ENCODE measurements around the gene LGR6.

LGR6 gene

DNA sequence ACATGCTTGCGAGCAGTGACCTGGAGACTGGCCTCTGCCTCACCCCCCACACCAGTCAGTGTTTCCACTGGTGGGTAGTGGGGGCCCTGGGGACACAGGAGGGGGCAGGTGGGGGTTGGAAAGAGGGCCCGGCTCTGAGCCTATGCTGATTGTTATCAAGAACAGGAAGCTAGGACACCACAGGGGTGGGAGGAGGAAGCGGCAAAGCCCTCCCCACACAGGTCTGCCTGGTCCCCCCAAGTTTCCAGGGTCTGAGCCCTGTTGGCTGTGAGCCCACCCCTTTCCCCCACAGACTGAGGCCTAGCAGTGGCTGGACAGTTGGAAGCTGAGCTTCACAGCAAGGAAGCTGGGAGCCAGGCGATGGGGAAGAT lies 31.6 kb upstream of the LGR6 start:
- H3K27ac ChIP-seq, result no peak overlapping the region
- no peaks in the 10 kb centered on the region for H3K79me2 ChIP-seq
- H3K4me2 ChIP-seq (ENCODE audit: low read length), result no peak overlapping the region
- no peaks in the 10 kb centered on the region for H3K9me3 ChIP-seq (ENCODE audit: control insufficient read depth, low read length)
- no peaks in the 10 kb centered on the region for H3K27me3 ChIP-seq (ENCODE audit: control insufficient read depth, insufficient read depth, low read length)
- no peak overlapping the region for H2AFZ ChIP-seq
- H3K36me3 ChIP-seq (ENCODE audit: control insufficient read depth, insufficient read depth, low read length), result no peaks in the 10 kb centered on the region
- no peak overlapping the region for H3K4me3 ChIP-seq (ENCODE audit: low read depth, low read length)
- no peak for TF ChIP-seq CTCF (IDR thresholded peaks at IDR 0.05)
- H3K9ac ChIP-seq, result no peak overlapping the region
- H3K4me1 ChIP-seq, result peaks cover 3% of the 10 kb centered on the region

DNA sequence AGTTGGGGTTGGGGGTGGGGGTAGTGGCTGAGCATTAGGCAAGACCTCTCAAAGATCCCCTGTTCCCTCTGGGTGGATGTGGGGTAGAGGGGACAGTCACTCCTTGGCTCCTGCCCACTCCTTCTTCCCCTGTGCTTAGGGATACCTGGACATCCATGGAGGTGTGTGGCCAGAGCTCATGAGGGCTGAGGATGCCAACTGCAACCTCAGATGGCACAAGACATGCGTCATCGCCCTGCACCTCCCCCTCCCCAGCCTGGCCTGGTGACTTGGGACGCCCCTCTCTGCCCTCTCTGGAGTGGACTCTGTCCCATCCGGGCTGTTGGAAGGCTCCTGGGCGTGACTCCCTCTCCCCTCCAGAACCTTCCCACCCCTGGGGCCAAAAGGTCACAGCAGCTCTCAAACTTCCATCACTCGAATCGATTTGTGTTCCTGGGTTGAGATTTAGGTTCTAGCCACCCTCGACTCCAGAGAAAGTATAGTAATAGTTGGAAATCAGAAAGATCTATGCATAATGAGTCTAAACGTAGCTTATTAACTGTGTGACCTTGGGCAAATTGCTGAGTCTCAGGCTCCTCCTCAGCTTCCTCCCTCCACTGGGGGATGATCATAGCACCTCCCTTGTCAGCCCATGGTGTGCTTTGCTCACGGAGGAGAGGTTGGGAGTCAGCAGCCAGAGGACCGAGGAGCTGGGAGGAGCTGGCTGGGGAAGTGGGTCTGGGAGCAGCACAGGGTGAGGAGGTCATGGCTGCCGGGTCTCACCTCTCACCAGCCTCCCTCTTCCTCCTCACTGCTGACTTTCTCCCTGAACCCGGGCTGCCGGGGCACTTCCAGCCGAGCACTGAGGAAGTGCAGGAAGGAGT lies 30.9 kb upstream of the LGR6 start:
- Histone ChIP-seq H3K27me3 (ENCODE audit: control insufficient read depth, insufficient read depth, low read length) (no peaks in the 10 kb centered on the region), H3K4me1 (peaks cover 3% of the 10 kb centered on the region), H2AFZ (no peak overlapping the region), H3K4me2 (ENCODE audit: low read length) (no peak overlapping the region), H3K4me3 (ENCODE audit: low read depth, low read length) (no peak overlapping the region), H3K36me3 (ENCODE audit: control insufficient read depth, insufficient read depth, low read length) (no peaks in the 10 kb centered on the region), H3K9ac (no peak overlapping the region), H3K27ac (no peak overlapping the region), H3K79me2 (no peaks in the 10 kb centered on the region), H3K9me3 (ENCODE audit: control insufficient read depth, low read length) (no peaks in the 10 kb centered on the region)
- no peak for TF ChIP-seq CTCF (IDR thresholded peaks at IDR 0.05)

- Histone ChIP-seq H3K79me2 (no peaks in the 10 kb centered on the region), H3K4me2 (ENCODE audit: low read length) (no peak overlapping the region), H3K36me3 (ENCODE audit: control insufficient read depth, insufficient read depth, low read length) (no peaks in the 10 kb centered on the region), H3K4me3 (ENCODE audit: low read depth, low read length) (no peak overlapping the region), H2AFZ (no peak overlapping the region), H3K27me3 (ENCODE audit: control insufficient read depth, insufficient read depth, low read length) (no peaks in the 10 kb centered on the region), H3K27ac (no peak overlapping the region), H3K9me3 (ENCODE audit: control insufficient read depth, low read length) (no peaks in the 10 kb centered on the region), H3K9ac (no peak overlapping the region), H3K4me1 (peaks cover 3% of the 10 kb centered on the region)
- no peak for TF ChIP-seq CTCF (IDR thresholded peaks at IDR 0.05)
Observed at GRCh38 chr1:202163281-202164270, 30.0 kb upstream of the LGR6 start.

- H3K27me3 ChIP-seq (ENCODE audit: control insufficient read depth, insufficient read depth, low read length), result no peaks in the 10 kb centered on the region
- no peak overlapping the region for H3K4me3 ChIP-seq (ENCODE audit: low read depth, low read length)
- TF ChIP-seq CTCF (IDR thresholded peaks at IDR 0.05), result no peak
- H3K9me3 ChIP-seq (ENCODE audit: control insufficient read depth, low read length), result no peaks in the 10 kb centered on the region
- H3K4me1 ChIP-seq, result peaks cover 3% of the 10 kb centered on the region
- H3K36me3 ChIP-seq (ENCODE audit: control insufficient read depth, insufficient read depth, low read length), result no peaks in the 10 kb centered on the region
- H2AFZ ChIP-seq, result no peak overlapping the region
- no peaks in the 10 kb centered on the region for H3K79me2 ChIP-seq
- H3K27ac ChIP-seq, result no peak overlapping the region
- H3K9ac ChIP-seq, result no peak overlapping the region
- H3K4me2 ChIP-seq (ENCODE audit: low read length), result no peak overlapping the region
Observed at GRCh38 chr1:202164271-202165037, 29.1 kb upstream of the LGR6 start.
